NCI-H1105 (cell line): Measurements from ENCODE around the gene KRT33A.

ENCODE experiments used
- DNase-seq: peaks from one replicate; lab custom pipeline; 2025; lab: John Stamatoyannopoulos, UW

Gene KRT33A

DNA sequence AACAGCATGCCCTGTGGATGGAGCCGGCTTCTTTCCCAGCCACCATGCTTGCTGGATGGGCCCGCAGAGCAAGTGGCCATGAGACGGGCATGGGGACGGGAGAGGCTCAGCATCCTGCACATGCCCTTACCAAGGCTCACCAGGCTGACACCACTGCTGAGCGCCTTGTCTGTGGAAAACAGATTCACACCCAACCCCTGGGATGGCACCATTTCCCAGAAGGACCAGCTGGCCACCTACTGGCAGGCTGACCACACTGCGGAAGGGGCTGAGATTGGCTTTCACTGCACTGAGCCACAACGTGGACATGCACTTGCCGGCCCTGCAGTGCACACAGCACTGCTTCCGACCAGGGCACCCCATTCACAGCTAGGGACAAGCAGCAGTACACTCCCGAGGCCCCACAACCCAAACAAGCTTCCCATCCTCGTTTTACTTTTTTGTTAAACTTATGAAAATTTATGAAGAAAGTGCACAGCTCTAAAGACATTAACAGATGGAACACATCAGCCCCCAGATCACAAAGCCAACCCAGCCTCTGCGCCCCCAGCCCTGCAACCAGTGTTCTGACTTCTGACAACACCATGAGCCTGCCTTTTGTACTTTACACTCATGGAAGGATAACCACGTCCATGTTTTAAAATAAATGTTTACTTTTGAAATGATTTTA lies 21.2 kb downstream of the KRT33A start:
- DNase-seq, result peak; percentile 21

DNA sequence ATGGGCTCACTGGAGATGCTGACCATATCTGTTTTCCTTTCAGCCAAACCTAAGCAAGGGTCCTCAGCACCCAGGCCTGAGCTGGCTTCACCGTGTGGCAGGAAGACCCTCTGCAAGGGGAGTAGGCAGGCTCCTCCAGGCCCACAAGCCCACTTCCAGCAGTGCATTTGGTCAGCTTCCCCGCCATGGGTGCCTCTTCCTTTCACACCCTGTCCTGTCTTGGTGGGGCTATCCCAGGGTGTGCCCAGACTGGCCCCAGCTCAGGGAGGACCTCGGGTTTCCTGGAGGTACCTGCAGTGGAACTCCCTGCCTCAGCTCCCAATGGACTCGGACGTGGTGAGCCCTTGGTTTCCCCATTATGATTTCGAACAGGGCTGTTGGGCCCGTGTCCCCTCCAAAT lies 22.4 kb downstream of the KRT33A start:
- no peak for DNase-seq

DNA sequence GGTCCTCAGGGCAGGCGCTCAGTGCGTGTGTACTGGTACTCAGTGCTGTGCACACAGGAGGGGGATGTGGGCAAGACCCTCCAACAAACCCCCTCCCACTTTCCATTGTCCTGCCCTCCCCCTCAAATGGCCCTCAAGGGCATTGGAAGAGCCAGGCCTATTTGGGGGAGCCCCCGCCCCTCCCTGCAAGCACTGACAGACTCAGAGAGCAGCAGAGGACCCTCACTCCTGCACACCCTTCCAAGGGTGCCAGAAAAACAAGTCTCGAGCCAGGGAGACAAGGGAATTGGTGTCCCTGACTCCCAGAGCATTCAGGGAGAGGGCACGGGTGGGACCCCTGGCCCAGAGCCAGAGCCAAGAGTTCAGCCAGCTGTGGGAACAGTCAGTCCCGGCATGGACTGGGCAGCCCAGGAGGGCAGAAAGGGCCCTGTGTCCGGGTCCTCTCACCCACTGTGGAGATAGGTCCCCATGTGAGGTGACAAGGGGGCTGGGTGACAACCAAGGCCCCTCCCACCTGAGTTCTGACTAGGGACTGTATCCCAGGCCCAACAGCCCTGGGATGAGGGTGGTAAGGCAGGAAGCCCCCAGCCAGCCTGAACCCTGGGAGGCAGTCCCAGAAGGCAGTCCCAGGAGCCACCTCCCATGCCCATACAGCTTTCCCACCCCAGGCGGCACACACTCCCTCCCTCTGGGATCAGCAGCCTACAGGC lies 23.1 kb downstream of the KRT33A start:
- DNase-seq, result no peak

DNA sequence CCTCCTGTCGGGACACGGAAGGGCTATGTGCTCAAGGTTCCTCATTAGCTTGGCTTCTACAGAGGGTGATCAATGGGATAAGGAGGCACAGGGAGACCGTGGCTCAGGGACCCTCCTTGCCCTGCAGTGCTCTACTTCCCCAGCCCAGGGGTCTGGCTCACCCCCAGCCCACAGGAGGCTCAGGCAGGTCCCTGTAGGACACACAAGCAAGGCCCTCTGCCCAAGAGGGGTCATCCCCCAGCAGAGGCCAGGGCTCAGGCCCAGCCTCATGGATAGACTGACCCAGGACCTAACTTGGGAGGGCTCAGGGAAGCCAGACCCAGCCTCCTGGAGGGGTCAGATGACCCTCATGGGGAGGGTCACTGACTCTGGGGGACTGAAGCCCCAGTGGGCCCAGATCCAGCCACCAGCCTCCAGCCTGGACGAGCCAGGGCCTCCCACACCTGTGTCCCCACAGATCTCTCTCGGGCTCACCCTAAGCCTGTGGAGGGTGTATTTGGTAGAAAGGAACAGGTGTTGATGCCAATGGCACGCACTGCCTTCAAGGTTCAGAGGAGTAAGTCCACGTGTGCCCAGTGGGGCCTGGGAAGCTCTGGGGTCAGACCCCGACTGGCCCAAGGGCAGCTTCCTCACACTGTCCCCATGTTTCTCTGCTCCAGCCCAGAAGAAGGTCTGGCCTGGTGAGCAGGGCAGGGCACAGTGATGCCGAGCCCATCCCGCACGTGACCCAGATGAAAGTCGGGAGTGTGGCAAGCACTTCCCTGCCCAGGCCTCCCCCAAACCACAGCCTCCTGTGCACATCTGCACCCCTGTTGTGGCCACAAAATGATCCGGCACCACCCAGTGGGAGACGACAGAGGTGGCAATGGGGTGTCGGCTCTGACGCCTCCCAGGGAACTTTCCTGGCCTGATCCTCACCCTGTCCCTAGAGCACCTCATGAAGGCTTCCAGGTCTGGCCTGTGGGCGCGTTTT lies 24.2 kb downstream of the KRT33A start:
- DNase-seq, result no peak

DNA sequence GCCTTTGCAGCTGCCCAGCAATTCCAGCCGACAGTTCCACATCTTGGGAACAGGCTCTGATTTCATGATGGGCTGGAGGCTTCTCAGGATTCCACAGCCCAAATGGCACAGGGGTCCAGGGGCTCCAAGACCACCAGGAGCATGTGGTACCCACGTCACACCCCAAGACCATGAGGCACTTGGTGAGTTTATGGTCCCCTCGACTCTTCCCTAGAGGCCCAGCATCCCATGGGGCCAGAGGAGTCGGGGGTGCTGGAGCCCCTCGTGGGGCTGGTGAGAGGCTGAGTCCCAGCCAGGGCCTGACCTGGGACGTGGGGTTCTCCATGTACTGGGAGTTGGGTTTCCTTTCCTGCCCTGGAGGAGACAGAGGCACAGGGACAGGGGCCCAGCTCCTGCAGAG lies 25.0 kb downstream of the KRT33A start:
- no peak for DNase-seq

DNA sequence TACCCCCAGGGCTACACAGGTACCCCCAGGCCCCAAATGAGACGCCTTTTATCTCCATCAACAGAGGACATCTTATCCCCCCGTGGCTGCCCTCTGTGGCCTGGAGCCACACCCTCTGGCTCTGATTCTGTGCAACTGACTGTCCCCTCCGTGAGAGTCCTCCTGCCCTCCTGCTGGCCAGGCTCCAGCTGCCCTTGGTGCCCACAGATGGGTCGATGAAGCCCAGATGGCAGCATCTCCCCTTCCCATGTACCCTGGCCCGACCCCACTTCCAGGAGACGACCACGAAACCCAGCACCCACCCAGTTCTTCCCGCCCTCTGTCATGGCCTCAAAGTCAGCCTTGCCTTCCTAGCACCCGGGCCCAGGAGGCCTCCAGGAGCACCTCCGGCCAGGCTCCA lies 25.5 kb downstream of the KRT33A start:
- DNase-seq, result no peak

DNA sequence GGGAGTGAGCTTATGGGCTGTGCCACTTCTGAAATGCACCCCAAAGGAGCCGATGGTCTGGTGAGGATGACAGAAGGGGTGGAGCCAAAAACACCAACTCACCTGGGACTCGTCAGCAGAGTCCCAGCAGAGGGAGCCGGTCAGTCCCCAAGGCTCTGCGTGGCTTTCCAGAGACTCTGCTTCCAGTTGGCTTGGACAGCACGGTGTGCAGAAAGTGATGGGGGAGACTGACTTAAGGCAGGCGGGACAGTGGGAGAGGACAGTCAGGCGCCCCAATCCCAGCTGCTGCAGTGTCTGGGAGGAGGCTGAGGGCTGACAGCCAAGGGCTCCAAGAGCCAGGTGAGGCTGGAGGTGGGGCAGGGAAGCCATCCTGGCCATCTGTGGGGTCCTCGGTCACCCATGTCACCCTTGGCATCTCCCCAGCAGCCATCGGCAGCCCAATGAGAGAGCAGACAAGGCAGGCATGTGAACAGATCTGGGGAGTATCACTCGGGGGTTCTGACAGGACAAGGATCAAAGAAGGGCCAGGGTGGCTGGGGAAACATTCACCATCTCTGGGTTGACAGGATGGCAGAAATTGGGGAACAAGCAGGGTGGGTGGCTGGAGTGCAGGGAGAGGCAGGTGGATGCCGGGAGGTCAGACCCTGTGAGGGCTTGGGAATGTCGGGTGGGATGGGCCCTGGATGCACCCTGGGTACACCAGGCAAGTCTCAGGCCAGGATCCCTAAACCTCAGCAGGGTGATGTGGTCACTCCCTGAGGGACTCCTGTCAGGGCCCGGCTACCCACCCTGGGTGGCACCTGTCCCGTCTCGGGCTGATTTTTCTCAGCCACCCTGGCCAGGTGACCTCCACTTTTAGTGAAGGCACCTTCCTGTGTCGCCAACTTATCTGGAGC lies 26.2 kb downstream of the KRT33A start:
- no peak for DNase-seq

DNA sequence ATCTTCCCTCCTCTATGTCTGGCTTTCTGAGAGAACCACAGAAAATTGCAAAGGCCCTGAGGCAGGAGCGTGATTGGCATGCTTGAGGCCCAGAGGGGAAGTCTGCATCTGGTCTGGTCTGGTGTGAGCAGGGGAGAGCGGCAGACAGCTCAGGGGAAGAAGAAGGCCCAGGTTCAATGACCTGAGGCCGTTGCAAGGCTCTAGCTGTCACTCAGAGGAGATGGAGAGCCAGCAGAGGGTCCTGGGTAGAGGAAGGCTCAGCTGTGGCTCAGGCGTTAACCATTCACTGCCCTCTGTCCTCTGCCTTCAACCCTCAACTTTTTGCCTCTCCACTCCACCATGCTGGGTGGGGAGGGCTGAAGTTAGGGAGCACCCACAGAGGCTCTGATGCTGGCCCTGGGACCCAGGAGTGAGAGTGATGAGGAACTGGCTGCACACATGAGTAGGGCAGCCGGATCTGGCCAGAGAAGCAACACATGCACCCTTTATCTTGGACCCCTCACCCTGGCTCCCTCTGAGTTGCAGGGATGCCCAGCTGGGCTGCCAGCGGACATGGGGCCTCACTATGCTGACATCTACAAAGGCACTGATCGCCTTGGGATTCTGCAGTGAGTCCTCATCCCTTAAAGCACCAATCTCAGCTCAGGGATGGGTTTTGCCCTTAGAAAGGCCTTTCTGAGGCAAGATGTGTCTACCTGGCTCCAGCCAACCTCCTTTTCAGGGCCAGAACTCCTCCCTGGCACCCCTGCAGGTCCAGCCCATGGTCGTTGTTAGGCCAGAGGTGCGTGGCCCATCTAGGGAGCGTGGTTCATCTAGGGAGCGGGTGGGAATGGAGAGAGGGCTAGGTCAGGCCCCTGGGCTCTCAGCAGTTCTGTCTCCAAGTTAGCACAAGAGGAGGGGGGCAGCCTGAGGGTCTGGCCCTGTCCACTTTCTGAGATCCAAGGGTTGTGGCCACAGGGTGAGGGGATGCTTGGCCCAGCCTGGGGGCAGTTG lies 27.4 kb downstream of the KRT33A start:
- no peak for DNase-seq

DNA sequence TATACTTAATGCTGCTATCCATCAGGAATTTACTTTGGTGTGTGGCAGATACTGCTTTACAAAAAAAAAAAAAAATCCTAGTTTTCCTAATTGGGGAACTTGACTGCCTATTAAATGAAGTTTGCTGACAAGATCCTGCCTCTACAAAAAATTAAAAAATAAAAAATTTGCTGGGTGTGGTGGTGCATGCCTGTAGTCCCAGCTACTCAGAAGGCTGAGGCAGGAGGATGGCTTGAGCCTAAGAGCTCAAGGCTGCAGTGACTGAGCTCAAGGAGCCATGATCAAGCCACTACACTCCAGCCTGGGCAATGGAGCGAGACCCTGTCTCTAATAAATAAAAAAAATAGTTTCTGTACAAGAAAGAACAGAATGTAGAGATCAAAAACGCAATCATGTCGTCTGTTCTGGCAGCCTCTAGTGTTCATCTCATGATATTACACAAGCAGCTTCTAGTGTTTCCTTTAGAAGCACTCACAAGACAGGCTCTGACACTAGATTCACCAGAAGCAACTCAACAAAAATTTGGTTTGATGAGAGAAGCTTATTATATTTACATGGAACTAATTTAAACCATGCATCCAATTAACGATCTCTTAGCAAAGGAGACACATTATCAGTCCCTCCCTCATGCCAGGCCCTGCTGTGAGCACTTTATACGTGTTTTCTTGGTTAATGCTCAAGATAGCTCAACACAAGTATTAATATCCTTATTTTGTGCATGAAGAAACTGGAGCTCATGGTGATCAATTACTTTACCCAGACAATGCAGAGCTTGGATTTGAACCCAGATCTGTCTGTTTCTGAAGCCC lies 28.3 kb downstream of the KRT33A start:
- DNase-seq, result no peak

DNA sequence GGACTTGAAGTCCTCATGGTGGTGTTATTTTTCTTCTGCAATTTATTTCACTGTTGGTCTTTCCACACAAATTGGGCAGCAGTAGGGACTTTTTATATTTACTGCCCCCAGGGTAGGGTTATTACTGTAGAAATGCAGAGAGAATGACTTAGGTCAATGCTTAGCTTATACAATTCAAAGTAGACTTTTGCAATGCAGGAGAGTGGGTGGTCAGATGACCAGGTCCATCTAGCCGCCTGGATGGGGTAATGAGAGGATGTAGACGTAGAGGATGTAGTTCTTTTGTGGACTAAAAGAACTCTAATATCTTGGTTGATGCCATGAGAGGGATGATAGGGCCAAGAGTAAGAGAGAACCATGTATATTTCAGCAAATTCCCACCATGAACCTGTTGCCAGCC lies 32.4 kb downstream of the KRT33A start:
- no peak for DNase-seq

DNA sequence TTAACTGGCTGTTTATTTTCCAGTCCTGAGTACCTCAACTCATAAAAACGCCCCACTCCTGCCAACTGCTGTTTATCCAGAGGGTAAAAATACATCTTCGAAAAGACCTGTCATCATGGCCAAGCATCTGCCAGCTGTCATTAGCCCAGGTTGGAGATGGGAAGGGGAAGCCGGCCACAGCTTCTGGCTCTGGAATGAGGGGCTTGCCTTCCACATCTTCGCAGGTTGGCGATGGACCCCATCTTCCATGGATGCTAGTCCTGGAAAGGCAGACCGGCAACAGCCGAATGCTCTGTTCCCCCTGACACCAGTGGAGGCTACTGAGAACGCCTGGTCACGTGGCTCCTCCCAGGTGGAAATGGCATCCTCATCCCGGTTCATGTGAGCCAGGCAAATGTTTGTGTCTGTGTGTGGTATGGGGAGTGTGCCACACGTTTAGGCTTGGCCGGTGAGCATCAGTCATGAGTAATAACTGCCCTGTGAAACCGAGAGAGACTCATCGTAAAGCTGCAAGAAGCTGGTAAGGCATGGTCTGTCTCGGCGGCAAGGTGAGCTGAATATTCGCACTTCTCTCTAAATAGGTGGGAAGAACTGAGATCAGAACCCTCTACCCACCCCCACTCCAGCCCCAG lies 34.7 kb downstream of the KRT33A start:
- DNase-seq, result no peak

DNA sequence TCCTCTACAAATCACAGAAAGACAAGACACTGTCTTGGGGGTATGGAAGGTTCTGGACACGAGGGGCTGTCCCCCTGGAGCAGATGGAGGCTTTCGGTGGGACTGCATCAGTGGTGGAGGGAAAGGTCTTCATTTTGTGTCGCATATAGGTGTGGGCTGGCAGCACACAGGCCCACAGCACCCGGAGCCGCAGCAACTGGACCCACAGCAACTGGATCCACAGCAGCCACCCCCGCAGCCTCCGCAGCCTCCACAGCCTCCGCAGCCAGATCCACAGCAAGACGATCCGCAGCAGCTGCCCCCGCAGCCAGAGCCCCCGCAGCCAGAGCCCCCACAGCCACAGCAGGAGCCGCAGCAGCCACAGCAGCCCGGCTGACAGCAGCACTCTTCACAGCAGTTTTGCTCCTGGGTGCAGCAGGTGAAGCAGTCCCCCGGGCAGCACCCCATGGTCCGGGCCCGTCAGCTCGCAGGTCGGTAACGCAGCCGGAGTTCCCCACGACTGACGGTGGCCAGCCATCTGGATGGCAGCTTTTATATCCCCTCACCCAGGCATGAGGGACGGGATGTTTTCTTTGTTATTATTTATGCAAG lies 35.3 kb downstream of the KRT33A start, which contains the start of gene KRTAP17-1:
Gene KRTAP17-1, minus strand, starts transcription at position 507 of the 591 bp plus-strand sequence. Its CDS starts 60 bp downstream, at position 447.
- DNase-seq, result no peak

DNA sequence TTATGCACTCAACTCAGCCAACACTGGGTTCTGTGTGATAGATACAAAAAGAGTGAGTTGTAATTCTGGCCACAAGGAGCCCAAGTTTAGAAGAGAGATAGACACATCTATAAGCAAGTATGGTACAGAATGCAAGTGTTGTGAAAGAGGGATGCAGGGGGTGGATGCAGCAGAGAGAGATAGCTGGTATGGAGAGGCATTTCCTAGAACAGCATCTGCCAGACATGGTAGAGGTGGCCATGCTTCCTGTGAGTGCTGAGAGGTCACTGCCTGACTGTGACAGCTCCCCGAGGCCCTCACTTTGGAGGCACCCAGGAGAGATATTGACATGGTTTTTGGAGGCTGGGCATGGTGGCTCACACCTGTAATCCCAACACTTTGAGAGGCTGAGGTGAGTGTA lies 39.5 kb downstream of the KRT33A start:
- DNase-seq, result no peak

DNA sequence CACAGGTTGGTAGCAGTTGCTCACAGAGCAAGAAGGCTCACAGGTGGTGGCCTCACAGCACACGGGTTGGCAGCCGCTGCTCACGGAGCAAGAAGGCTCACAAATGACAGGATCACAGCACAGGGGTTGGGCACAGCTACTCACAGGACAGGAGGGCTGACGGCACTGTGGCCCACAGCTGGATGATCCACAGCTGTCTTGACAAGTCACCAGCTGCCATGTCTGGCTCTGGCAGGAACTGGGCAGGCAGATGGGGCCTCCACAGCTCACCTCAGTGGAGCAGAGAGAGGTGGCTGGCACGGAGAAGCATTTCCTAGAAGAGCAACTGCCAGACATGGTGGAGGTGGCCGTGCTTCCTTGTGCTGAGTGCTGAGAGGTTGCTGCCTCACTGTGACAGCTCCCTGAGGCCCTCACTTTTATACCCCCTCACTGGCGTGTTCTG lies 41.7 kb downstream of the KRT33A start, which contains the start of gene KRTAP16-1:
Gene KRTAP16-1, minus strand, starts transcription at position 392 of the 442 bp plus-strand sequence. Its CDS starts 56 bp downstream, at position 336.
- no peak for DNase-seq

DNA sequence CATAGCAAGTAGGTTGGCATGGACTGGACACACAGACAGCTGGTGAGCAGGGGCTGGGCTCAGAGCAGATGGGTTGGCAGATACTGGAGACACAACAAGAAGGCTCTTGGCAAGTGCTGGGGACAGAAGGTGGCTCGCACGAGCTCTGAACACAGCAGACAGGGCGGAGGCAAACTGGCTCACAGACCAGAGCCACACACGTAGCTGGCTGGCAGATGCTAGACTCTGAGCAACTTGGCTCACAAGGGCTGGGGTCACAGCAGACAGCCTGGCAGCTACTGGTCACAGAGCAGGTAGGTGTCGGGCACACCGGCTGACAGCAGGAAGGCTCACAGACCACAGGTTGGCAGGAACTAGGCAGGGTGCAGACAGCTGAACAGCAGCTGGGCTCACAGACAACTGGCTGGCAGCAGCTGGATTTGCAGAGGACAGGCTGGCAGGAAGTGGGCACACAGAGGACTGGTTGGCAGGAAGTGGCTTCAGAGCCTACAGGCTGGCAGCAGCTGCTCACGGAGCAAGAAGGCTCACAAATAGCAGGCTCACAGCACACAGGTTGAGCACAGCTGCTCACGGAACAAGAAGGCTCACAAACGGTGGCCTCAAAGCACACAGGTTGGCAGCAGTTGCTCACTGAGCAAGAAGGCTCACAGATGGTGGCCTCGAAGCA lies 42.2 kb downstream of the KRT33A start:
- DNase-seq, result no peak

DNA sequence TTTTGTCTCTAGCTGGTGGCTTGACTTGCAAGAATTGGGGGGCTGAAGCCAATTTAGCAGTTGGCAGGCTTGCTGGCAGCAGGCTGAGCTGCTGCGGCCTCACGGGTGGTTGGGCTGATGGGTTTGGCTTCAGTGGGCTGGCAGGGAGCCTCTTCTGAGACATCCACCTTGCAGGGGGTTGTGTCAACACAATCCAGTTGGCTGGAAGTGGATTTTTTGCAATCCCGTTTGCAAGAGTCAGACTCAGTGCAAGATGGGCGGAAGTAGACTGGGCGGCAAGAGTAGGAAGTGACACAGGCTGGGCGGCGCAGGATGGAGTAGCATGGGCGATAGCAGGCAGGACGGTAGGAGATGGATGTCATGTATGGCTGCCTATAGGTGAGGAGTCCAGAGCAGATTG lies 43.0 kb downstream of the KRT33A start:
- DNase-seq, result no peak

DNA sequence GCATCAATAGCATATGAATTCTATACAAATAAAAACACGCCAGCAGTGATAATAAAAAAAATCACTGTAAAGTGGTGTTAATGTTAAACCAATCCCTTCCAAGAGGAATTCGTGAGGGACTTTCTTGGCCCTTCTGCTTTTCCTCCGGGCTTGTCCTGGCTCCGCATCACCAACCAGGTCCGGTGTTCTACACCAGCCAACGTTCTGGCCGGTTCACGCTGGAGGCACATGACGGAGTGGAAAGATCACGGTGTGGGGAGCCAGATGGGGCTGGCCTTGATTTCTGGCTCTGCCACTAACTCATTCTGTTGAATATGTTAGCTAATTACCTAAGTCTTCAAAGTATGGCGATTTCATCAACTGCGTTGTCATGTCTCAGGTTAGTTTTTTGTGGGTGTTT lies 46.5 kb downstream of the KRT33A start:
- DNase-seq, result no peak

DNA sequence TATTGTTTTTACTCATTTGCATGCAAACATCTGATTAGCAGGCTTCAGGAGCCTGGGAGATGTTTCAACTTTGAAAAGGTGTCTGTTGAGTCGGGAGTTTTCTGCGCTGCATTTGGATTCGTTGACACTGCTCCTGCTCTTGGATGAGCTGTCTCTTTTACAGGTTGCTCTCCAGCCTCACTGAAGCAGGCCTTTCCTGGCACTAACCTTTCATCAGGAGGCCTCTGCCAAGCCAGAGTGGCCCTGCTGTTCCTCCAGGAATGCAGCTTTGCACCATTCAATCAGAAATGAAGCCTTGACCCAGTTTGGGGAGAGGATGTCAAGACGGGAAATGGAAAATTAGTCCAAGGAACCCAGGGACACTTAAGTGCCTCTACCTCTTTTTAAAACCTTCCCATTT lies 47.6 kb downstream of the KRT33A start:
- DNase-seq, result no peak
